Cardiac fibroblast (primary cell): ENCODE data around the gene ACOT12.

Source experiments
- DNase-seq, 2 donors: peaks; one replicate each; pipeline versions ENCODE4 v3.0.0 to v3.0.0-alpha.2; 2010; ENCODE audit warnings: low read depth in 2 of 2
- H3K4me3 ChIP-seq, 2 donors: replicated peaks in 1 of 2; 1 replicate in 1 of 2; 2 replicates in 1 of 2; pipeline ENCODE4 v1.5.1; 2011; ENCODE audit warnings: low read depth in 2 of 2, low read length in 2 of 2, mild to moderate bottlenecking in 2 of 2, moderate library complexity in 1 of 2
- TF ChIP-seq, protein P1 (sequence below): IDR thresholded peaks from one replicate; pipeline ENCODE4 v1.5.1; 2011; ENCODE audit warnings: low read depth, mild to moderate bottlenecking, low read length, inconsistent platforms

The ACOT12 gene

DNA sequence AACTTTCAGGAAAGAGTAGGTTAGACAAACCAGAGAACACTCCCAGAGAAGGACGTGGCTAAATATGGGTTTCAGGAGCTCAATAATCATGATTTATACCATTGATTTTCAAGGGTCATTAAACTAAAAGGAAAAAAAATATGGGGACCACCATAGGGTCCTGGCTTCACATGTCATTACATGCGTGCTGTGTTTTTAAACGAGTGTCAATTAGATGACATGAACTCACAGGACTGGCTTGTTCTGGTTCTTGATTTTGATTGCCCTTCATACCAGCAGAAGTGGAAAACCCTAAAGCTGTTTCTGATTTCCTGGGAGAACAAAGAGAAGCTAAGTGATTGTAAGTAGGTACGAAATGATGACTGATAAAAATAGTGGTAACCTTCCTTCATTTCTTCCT, 5.8 kb downstream of the ACOT12 start:
- TF ChIP-seq, protein P1, sequence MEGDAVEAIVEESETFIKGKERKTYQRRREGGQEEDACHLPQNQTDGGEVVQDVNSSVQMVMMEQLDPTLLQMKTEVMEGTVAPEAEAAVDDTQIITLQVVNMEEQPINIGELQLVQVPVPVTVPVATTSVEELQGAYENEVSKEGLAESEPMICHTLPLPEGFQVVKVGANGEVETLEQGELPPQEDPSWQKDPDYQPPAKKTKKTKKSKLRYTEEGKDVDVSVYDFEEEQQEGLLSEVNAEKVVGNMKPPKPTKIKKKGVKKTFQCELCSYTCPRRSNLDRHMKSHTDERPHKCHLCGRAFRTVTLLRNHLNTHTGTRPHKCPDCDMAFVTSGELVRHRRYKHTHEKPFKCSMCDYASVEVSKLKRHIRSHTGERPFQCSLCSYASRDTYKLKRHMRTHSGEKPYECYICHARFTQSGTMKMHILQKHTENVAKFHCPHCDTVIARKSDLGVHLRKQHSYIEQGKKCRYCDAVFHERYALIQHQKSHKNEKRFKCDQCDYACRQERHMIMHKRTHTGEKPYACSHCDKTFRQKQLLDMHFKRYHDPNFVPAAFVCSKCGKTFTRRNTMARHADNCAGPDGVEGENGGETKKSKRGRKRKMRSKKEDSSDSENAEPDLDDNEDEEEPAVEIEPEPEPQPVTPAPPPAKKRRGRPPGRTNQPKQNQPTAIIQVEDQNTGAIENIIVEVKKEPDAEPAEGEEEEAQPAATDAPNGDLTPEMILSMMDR = no peak
- no peak for DNase-seq
- H3K4me3 ChIP-seq = no peak overlapping the region

- DNase-seq = no peak
- no peak overlapping the region for H3K4me3 ChIP-seq
- TF ChIP-seq, protein P1 = no peak
Observed at GRCh38 chr5:81383867-81384266, 10.1 kb downstream of the ACOT12 start.

DNA sequence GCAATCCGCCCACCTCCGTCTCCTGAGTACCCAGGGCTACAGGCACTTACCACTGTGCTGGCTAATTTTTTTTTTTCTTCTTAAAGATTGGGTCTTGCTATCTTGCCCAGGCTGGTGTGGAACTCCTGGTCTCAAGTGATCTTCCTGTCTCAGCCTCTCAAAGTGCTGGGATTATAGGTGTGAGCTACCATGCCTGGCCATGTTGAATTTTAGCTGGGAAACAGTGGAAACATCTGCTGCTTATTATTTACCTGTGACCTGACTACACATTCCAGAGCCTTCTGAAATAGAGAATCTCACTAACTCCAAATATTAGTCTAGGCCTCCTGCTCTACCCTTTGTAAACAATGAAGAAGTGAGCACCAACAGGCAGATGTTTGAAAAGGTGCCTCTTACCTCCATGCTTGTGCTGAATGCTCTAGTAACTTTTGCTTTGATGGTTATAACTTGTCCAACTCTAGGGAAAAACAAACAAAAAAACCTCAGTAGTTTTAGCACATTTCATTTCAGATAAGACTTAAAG, 22.5 kb downstream of the ACOT12 start:
- H3K4me3 ChIP-seq = no peak overlapping the region
- TF ChIP-seq, protein P1 = no peak
- no peak for DNase-seq

GRCh38 chr5:81370912-81371311, 23.0 kb downstream of the ACOT12 start:
- H3K4me3 ChIP-seq = no peak overlapping the region
- no peak for DNase-seq
- TF ChIP-seq, protein P1 = no peak

DNA sequence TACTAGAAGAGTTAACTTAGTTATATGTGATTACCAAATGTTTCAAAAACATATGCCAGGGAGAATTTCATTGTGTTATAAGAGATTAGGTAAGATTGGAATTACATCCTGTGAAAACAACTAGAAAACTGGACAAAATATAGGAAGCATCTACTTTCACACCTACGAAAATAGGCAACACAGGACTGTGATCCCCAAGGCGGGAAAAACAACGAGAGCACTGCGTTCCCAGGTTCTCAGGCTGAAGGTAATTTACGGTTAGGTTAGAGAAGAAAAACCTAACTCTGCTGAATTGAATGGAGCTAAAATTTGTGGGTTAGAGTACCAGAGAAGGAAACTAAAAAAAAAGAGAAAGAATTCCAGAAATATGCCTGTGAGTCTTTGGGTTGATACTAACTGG, 28.4 kb downstream of the ACOT12 start:
- TF ChIP-seq, protein P1 = no peak
- no peak for DNase-seq
- no peak overlapping the region for H3K4me3 ChIP-seq

- TF ChIP-seq, protein P1 = no peak
- H3K4me3 ChIP-seq = no peak overlapping the region
- no peak for DNase-seq
Observed at GRCh38 chr5:81363093-81363871, 30.7 kb downstream of the ACOT12 start.
